ENCODE data around the gene NRP2.

Gene NRP2

GRCh38 chr2:205659922-205660321, 22.4 kb upstream of the NRP2 start:
- DNase-seq, result peak; percentile 68

- DNase-seq, result peak; percentile 46
Measured at GRCh38 chr2:205660521-205661124, 21.7 kb upstream of the NRP2 start.

DNA sequence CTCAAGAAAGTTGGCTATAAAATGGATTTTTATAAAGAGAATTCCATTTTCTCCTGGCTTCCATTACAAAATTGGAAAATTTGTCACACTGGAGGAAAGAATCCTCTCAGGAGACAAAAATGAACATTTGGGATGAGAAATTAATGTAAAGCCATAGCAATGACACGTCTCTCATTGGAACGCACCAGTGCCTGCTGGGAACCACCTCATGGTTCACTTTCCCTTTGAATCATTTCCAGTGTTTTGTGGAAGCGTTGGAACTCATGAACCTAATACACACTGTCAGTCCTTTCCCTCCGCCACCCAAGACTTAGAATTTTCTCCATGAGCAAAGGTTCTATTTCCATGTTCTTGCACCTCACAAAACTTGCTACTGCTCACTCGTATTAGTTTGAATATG, 21.0 kb upstream of the NRP2 start:
- DNase-seq, result no peak

DNA sequence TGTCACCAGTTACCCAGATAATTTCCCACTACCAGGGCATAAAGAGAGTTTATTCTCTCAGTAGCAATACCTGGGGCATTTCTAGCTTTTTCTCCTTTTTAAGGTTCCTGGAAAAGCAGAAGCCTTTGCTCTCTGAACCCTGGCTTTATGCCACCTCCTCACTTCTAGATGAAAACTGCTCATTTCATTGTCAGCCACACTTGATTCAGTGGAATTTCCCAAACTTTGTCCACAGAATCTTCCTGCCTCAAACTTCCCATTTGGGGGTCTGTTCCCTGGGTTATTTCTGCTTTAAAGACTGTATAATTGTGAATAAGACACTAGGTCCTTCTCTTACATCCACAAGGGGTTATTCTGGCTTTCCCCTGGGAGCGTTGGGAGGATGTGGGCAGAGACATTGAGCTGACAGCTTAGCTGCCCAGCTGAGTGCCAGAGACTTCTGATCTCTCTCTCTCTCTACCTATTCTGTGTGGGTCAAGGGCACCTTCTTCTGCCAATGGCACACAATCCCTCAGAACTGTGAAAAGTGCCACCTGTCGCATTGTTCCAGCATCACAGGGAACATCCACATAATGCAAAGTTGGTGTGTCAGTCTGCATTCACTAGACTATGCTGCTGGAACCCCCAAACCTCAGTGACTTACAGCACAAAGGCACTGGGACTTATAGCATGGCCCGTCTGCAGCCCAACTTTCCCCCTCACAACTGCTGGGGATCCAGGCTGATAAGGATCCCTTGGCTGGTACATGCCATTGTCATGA, 19.9 kb upstream of the NRP2 start:
- DNase-seq, result no peak

- no peak for DNase-seq
Measured at GRCh38 chr2:205665791-205666190, 16.5 kb upstream of the NRP2 start.

- no peak for DNase-seq
Measured at GRCh38 chr2:205670292-205670691, 12.0 kb upstream of the NRP2 start.

- DNase-seq, result peak; percentile 59
Measured at GRCh38 chr2:205673312-205673711, 9.0 kb upstream of the NRP2 start.

DNA sequence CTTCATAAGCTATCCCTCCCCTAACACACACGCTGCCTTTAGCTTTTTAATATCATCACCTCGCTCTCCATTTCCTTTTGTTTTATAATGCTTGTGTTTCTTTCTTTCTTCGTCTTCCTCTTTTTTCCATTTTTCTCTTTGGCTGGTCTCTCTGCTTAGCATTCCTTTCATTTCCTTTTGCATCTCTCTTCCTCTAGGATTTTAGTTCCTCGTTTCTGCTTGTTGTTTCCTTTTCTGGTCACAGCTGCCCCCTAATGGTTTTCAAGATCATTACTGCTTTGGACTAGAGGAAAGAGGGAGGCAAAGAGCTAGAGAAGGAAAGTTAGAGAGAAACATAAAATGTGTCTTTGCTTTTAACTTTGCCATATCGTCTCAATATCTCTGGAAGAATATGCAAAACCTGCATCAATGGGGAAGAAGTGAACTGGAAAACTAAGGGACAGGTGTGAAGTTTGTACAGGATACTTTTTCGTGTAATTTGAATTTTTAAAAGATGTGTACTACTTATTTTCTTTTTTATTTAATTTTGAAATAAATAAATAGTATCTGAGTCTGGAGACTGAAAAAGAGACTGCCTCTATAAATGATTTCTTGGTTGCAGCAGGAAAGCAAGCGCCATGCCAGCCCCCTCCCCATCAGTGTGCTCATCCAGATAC, 6.3 kb upstream of the NRP2 start:
- peak; percentile 90 for DNase-seq

DNA sequence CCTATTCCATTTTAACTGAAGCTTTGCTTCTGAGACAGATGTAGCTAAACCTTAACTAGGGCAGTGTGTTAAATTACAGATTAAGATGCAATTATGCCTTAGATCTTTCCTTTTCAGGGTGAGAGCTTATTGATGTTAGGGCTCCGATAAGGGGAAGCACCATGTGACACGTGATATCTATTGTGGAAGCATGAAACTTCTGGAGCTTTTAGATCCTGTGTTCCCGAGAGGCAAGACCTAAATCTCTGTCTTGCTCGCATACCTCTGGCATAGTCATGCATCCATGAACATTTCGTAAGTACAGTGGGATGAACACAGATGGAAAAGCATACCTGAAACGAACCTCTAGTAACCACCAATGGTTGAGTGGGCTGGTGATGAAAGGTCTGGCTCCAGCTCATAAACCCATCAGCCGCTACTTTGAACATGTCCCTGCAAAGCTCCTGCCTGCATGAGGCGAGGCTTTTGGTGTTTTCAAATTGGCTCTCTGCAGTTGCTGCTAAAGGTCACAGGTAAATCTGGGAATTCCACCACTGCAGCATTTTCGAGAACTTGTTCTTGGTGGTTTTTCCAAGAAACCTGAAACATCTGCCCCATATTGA, 3.7 kb upstream of the NRP2 start:
- peak; percentile 48 for DNase-seq

DNA sequence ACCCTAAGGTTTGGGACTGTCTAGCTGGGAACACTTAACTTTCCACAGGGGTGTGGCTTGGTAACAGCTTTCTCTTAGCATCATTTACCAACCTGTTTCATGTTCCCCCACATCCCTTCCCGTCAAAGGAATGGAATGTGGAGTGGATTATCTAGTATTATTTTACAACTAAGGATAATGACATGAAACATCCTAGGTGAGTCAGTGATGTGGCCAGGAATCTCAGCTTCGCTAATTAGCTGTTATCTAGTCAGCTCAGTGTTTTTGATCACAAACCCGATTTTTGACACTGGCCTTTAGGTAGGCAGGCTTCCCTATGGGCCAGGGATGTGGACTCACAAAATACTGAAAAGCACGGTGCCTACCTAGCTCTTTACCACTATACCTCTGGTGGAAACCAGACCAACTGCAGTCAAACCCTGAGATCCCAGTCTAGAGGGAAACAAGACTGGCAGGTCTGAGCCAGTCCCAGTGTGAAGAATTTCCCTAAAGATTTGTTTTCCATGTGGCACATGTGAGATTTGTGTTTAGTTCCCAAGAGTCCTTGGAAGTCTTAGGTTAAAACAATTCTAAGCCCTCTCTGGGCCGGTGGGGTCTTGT, 2.8 kb upstream of the NRP2 start:
- DNase-seq, result no peak

- peak; percentile 75 for DNase-seq
Measured at GRCh38 chr2:205680067-205680466, 2.2 kb upstream of the NRP2 start.

DNA sequence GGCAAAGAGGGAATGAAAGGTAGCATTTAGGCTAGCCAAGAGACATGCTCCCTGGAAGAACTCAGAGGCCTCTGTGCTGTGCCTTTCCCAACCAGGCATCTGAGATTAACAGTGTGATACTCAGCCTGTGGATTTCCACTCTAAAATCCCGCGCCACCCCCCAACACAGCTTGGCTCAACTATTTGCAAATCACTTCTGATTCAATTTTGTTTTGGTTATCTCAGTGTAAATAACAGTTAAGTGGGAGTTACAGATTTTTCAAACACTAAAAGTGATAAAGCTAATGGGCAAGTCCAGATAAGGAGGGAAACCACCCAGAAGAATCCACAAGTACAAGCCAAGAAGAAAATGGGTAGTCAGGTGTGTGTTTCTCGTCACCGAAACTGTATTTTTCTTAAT, 1.4 kb upstream of the NRP2 start:
- DNase-seq, result no peak

DNA sequence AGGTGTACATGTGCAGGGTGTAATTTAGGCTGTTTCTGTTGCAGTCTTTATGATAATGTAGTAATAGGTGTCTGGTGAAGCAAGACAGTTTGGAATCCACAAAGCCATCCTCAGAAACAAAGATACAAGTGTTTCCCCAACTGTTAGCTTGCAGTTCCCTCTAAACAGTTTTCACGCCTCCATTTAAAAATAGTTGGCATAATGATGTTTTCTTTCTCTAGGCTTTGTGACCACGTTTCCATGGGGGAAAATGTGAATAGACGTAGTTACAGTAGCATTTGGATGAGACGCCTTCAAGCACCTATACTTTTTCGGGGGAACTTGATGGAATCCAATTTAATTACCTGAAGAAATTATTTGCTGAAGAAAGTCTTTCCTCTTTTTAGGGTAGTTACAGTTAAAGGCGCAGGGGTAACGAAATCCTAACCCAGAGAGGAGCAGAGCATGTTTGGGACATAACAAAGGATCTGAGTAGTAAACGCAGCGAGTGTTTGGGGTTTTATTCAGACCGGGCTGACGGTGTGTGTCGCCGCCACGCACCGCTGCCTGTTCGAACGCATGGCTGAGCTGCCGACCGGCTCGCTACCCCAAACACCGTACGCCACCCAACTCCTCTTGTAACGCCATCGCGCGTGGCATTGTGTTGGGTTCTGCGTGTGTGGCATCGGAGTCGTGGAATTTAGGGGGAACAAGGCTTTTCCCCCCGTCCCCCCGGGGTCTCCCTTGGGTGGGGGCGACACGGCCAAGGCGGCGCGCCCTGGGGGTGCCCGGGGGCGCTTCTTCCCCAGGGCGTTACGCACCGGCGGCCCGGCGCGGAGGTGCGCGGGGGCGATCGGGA, 681 bp upstream of the NRP2 start:
- peak; percentile 54 for DNase-seq

DNA sequence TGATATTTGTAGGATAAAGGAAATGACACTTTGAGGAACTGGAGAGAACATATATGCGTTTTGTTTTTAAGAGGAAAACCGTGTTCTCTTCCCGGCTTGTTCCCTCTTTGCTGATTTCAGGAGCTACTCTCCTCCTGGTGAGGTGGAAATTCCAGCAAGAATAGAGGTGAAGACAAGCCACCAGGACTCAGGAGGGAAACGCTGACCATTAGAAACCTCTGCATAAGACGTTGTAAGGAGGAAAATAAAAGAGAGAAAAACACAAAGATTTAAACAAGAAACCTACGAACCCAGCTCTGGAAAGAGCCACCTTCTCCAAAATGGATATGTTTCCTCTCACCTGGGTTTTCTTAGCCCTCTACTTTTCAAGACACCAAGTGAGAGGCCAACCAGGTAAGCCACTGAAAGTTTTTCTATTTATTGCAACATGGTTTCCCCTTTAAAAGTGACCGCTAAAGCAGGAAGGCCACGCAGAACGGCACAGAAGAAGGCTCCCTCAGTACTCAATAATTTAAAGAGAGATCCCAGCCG, 735 bp downstream of the NRP2 start:
- DNase-seq, result no peak

DNA sequence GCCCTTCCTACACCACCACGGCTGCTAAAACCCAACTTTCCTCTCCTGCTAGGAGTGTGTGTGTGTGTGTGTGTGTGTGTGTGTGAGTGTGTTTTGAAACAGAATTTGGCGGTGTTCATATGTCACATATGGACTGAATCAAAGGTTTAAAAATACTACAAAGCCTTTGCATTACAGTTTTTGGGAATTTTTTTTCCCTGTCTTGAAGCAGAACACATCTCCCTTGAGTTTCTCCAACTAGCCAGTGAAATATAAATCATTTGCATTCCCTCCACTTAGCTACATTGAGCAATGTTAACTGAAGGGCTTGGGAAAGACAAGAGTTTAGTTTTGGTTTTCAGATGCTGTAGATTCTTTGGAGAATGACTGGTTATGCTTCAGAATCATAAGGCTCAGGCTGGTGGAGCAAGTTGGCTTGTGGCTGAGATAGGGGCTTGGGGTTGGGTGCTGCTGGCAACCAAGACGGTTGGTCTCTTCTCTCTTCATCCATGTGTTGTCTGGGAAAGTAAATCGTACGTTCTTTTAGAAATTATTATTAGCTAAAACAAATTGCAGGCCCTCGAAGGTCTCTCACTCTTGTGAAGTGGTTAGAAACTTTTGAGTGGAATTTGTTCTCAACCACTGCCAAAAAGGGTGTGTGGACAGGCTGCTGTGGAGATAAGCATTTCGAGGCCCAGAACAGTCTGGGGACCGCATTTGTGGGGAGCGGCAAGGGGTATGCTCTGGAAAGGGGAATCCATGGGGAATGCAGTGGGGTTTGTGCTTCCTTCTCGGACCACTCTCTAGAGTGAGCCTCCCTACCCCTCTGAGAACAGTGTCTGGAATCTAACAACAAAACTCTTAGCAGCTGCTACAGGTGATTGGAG, 1.4 kb downstream of the NRP2 start:
- DNase-seq, result peak; percentile 40

- peak; percentile 90 for DNase-seq
Measured at GRCh38 chr2:205684871-205685313, 2.6 kb downstream of the NRP2 start.

DNA sequence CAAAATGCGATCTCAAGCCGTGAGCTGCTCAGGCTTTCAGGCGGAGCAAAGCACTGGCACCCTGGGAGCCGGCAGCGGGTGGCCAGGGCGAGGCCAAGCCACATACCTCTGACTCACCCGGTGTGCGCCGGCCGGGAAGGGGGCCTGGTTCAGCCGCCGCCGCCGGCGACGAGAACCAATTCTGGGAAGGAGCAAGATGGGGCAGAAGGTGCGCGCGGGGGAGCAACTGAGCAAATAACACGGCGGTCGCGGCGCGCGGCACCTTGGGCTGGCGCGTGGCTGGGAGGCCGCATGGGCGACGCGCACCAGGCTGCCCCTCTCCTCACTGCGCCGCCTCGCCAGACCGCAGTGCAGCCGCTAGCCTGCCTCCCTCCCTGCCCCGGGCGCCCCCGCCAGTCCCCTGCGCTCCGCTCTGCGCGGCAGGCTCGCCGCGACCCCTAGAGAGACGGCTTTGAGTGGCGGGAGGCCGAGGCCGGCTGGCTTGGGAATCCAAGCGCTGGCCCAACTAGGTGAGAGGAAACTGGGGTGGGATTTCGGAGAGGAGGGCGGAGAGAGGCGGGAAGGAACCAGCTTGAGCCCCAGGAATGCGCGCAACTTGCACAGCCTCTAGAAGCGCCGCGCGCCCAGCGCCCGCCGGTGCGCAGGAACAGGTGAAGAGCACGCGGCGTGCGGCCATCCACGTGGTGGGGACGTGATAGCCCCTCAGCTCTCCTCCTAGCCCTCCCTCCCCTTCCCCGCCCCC, 3.2 kb downstream of the NRP2 start:
- peak; percentile 84 for DNase-seq

DNA sequence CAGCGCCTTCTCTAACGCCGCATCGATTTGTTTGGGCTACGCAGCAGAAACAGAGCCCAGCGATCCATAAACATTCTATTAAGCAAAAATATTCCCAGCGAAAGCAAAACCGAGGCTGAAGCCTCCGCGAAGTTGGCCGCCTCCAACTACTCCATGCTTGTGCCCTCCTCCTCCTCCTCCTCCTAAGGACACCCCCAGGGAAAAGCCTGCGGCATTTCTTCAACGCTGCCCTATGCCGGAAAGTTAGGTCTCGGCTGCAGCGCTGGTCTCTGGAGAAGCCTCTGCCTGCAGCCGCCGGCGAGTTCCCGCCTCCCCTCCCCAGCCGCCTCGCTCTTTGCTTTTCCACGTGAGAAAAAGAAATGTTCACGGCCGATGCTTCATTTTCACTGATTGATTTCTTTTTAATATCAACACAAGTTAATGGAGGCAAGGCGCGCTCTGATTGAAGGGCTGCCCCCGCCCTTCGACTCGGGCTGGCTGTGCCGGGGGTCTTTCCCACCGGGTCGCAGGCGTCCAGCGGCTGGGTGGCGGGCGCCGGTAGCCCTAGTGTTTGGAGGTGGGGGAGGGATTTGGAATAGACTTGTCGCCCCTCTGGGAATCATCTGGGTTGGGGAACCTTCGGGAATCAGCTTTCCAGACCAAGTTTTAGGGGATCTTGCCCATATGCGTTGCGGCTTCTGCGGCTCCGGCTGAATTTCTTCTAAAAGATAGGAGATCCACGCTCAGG, 3.9 kb downstream of the NRP2 start:
- DNase-seq, result peak; percentile 75

GRCh38 chr2:205686783-205687640, 4.7 kb downstream of the NRP2 start:
- peak; percentile 97 for DNase-seq
